HepG2 (cell line): ENCODE results near the gene MCM3AP. TPM values are rescaled to one million over a fixed set of nuclear protein-coding genes. Genes with fewer than 3 reads are reported as not detected.
A peak's percentile ranks its signal among the peaks of the same experiment; 100 is the strongest.

Source experiments
- ARID4A ChIP-seq: sonication (generic); formaldehyde crosslinking; IDR thresholded peaks from 2 replicates; pipeline ENCODE4 v1.5.0; 2020; ENCODE audit warnings: mild to moderate bottlenecking, missing genetic modification reagents, borderline replicate concordance
- CBX1 ChIP-seq: IDR thresholded peaks from one replicate; pipeline ENCODE4 v1.6.1; 2016; ENCODE audit warnings: antibody characterized with exemption, low read depth
- CEBPG ChIP-seq: IDR thresholded peaks from 2 replicates; pipeline ENCODE4 v1.6.1; 2016
- CHCHD3 ChIP-seq: sonication (generic); formaldehyde crosslinking; IDR thresholded peaks from 2 replicates; pipeline ENCODE4 v1.8.0; 2022; ENCODE audit warnings: mild to moderate bottlenecking, missing genetic modification reagents, moderate library complexity
- CREB1 ChIP-seq, 2 experiments: fragments of 450-650 bp in 1 of 2; IDR thresholded peaks; 2 replicates each; pipeline ENCODE4 v1.6.1; 2016 to 2017; ENCODE audit warnings: control low read depth in 1 of 2, mild to moderate bottlenecking in 1 of 2, missing compliant biosample characterization in 1 of 2, missing genetic modification characterization in 1 of 2
- ETV5 ChIP-seq: IDR thresholded peaks from 2 replicates; pipeline ENCODE4 v1.6.1; 2018; ENCODE audit warnings: missing biosample characterization, missing genetic modification reagents, inconsistent platforms, borderline replicate concordance
- HNRNPH1 ChIP-seq: fragments of 200-400 bp; formaldehyde crosslinking; optimal IDR thresholded peaks from 2 replicates; pipeline ENCODE3; 2017; ENCODE audit warnings: mild to moderate bottlenecking, low read depth, low read length
- RNF2 ChIP-seq: fragments of 450-650 bp; conservative IDR thresholded peaks from 2 replicates; pipeline ENCODE4 v1.6.1; 2016; ENCODE audit warnings: low read depth
- SAFB2 ChIP-seq: sonication (generic); formaldehyde crosslinking; IDR thresholded peaks from 2 replicates; pipeline ENCODE4 v1.5.1; 2020; ENCODE audit warnings: missing genetic modification reagents, low read depth, mild to moderate bottlenecking, borderline replicate concordance
- TAF15 ChIP-seq: fragments of 200-400 bp; formaldehyde crosslinking; IDR thresholded peaks from one replicate; pipeline ENCODE4 v1.6.1; 2018; ENCODE audit warnings: mild to moderate bottlenecking, low read depth, low read length; ENCODE audit not compliant: poor library complexity, severe bottlenecking
- ZBTB38 ChIP-seq: sonication (generic); formaldehyde crosslinking; IDR thresholded peaks from 2 replicates; pipeline ENCODE4 v1.5.1; 2020; ENCODE audit warnings: mild to moderate bottlenecking, missing genetic modification reagents
- ZBTB4 ChIP-seq: sonication (generic); formaldehyde crosslinking; IDR thresholded peaks from 2 replicates; pipeline ENCODE4 v1.4.0; 2020; ENCODE audit warnings: missing genetic modification reagents, mild to moderate bottlenecking, borderline replicate concordance
- ZFY ChIP-seq: sonication (generic); formaldehyde crosslinking; IDR thresholded peaks from 2 replicates; pipeline ENCODE4 v1.4.0; 2020; ENCODE audit warnings: missing genetic modification reagents
- ZGPAT ChIP-seq: IDR thresholded peaks from 2 replicates; pipeline ENCODE4 v1.6.1; 2016; ENCODE audit warnings: mild to moderate bottlenecking
- ZNF121 ChIP-seq: sonication (generic); formaldehyde crosslinking; IDR thresholded peaks from 2 replicates; pipeline ENCODE4 v1.5.0; 2020; ENCODE audit warnings: mild to moderate bottlenecking, missing genetic modification reagents
- ZNF205 ChIP-seq: IDR thresholded peaks from 2 replicates; pipeline ENCODE4 v1.6.1; 2018; ENCODE audit warnings: missing biosample characterization, missing genetic modification reagents
- ZNF607 ChIP-seq: sonication (generic); formaldehyde crosslinking; IDR thresholded peaks from 2 replicates; pipeline ENCODE4 v1.5.1; 2020; ENCODE audit warnings: missing genetic modification reagents, mild to moderate bottlenecking, borderline replicate concordance
- ZNF768 ChIP-seq: sonication (generic); formaldehyde crosslinking; IDR thresholded peaks from 2 replicates; pipeline ENCODE4 v1.4.0; 2020; ENCODE audit warnings: missing genetic modification reagents
- polyA plus RNA-seq, 8 experiments: library from polyadenylated mRNA; depleted of rRNA in 3 of 8; stranded (reverse) in 7 of 8; unstranded in 1 of 8; fragments of >200 nt; fragmentation: Illumina TruSeq in 4 of 8; extraction: Trizol in 4 of 8; gene quantifications; 2 replicates each; pipeline versions ENCODE4 v1.2.1 to v1.2.3, GENCODE V29; 2011 to 2016; ENCODE audit warnings: low read depth in 4 of 8, missing spikeins in 1 of 8, mixed read lengths in 1 of 8; ENCODE audit not compliant: insufficient read depth in 1 of 8
- total RNA-seq, 5 experiments: library from RNA; depleted of rRNA; stranded (reverse); fragments of >200 nt; fragmentation: Illumina TruSeq; extraction: Trizol; gene quantifications; 2 replicates each; pipeline ENCODE4 v1.2.3, GENCODE V29; 2016; ENCODE audit warnings: low read depth in 1 of 5
- TF ChIP-seq, protein P1 (sequence below): sonication (generic); formaldehyde crosslinking; IDR thresholded peaks from 2 replicates; pipeline ENCODE4 v1.5.0; 2020; ENCODE audit warnings: missing genetic modification reagents

The MCM3AP gene
- total and polyA plus RNA-seq, 2 of the 13 experiments (the other 11 are each of a cell fraction or from before 2014, with no cell fraction given) = 27.0 to 54.7 TPM

DNA sequence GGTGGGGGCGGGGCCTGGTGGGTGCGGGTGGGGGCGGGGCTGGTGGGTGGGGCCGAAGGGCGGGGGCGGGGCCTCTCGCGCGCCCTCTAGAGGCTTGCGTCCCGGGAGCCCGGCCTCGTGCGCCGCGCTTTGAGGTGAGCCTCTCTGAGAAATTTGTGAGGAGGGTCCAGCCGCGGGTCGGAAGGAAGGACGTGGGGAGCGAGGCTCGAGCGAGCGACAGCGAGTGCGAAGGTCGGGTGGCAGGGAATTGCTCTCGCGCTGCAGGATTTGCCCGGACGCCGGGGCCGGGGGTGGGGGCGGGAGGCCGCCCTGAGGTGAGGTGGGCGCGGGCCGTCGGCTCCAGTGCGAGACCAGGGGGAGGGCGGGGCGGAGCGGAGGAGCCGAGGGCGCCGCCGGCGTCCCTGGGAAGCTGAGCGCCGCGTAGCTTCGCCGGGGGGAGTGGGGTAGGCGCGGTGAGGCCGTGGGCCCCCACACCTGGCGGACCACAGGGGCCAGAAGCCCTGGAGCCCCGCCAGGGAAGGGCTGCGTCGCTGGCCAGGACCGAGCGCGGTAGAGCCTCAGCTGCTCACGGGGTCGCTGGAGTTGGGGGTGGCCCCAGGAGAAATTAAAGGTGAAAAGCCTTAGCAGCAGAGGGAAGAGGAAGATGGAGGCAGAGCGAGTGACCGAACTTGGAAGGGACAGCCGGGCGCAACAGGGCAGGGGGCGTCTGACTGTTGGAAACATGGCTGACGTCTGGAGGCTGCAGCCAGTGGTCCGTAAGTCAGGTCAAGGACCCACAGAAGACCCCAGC, 56.1 kb downstream of the MCM3AP start (continued):
- no peak for TF ChIP-seq TAF15
- peak; percentile 36; the same call in 1 of the 2 replicates for TF ChIP-seq ZFY (CRISPR knock-in tag)
- no peak for TF ChIP-seq CEBPG
- TF ChIP-seq, protein P1, sequence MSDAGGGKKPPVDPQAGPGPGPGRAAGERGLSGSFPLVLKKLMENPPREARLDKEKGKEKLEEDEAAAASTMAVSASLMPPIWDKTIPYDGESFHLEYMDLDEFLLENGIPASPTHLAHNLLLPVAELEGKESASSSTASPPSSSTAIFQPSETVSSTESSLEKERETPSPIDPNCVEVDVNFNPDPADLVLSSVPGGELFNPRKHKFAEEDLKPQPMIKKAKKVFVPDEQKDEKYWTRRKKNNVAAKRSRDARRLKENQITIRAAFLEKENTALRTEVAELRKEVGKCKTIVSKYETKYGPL = no peak
- no peak for TF ChIP-seq CHCHD3 (CRISPR knock-in tag)
- no peak for TF ChIP-seq ZNF607 (CRISPR knock-in tag)
- TF ChIP-seq RNF2 = no peak
- TF ChIP-seq ZNF205 (CRISPR knock-in tag) = no peak
- TF ChIP-seq SAFB2 (CRISPR knock-in tag) = no peak
- no peak for TF ChIP-seq HNRNPH1
- TF ChIP-seq CBX1 = no peak
- no peak for TF ChIP-seq CREB1 (IDR thresholded peaks at IDR 0.05)
- no peak for TF ChIP-seq CREB1 (CRISPR knock-in tag; IDR thresholded peaks at IDR 0.05)
- peak; percentile 61 for TF ChIP-seq ARID4A (CRISPR knock-in tag)
- TF ChIP-seq ZGPAT (CRISPR knock-in tag) = peak; percentile 18; the same call in 1 of the 2 replicates
- no peak for TF ChIP-seq ZBTB38 (CRISPR knock-in tag)
- peak; percentile 47; the same call in 1 of the 2 replicates for TF ChIP-seq ZBTB4
- no peak for TF ChIP-seq ZNF121 (CRISPR knock-in tag)
- no peak for TF ChIP-seq ETV5
- TF ChIP-seq ZNF768 = peak; percentile 29; the same call in 1 of the 2 replicates
